Heart left ventricle (tissue), 13 donors: Measurements from ENCODE around the gene TGFBR3.

Experiments used
- CTCF ChIP-seq, 12 donors: fragments of 200-600 bp; sonication (generic) in 4 of 12; IDR thresholded peaks; one replicate each; pipeline versions ENCODE4 v1.5.0 to v1.8.0; 2018 to 2022; ENCODE audit warnings: antibody characterized with exemption in 12 of 12, mild to moderate bottlenecking in 5 of 12
- POLR2A ChIP-seq, 2 donors: fragments of 450-650 bp; IDR thresholded peaks; one replicate each; pipeline ENCODE4 v1.6.1; 2017; ENCODE audit warnings: antibody characterized with exemption in 2 of 2, mild to moderate bottlenecking in 2 of 2, moderate library complexity in 2 of 2
- donor health status: ischemic (EF 13 %, LVEDD 7.1; RV severe dilation, severe dysfunction).
- donor health status: DM: no; HTN: yes; CAD: no.
- donor health status: DM: no; HTN: no; CAD: no.
- donor health status: ischemic (EF 25% LVEDD 6.9; RV normal size, moderate dysfunction).
- donor health status: ischemic (EF 25% LVEDD 5.7; RV mildly dilated, moderate dysfunction).
- donor health status: ischemic (EF 35%, LVEDD 5.7; RV mildly dilated, moderate dysfunction).
- donor health status: nonischemic (EF 11% LVEDD 7.7; RV severe dilation, severe dysfunction).
- donor health status: DM: yes; HTN: yes; CAD: no.
- donor health status: PGD.
- donor health status: ischemic (EF 29% LVEDD 5.4; RV normal size, mild dysfunction).
- donor health status: nonischemic (EF 23%, LVEDD 6.1; RV moderate dilation, normal function).

- TF ChIP-seq CTCF (IDR thresholded peaks at IDR 0.05) (no peak), POLR2A (IDR thresholded peaks at IDR 0.05) (no peak)
Measured at GRCh38 chr1:91863498-91863897, 22.5 kb downstream of the TGFBR3 start.
